GM21515 (cell line): ENCODE data around the gene MASP1.
"Not testable (repeated sequence)": the region's sequence is repeated elsewhere in the genome, so short reads cannot be mapped to it uniquely, and the experiment has no call there.

Source experiments
- ATAC-seq: cut with Tn5 transposase; IDR thresholded peaks from one replicate; pipeline ENCODE4 v1.9.1; 2021; ENCODE audit not compliant: unreplicated experiment

Gene MASP1

DNA sequence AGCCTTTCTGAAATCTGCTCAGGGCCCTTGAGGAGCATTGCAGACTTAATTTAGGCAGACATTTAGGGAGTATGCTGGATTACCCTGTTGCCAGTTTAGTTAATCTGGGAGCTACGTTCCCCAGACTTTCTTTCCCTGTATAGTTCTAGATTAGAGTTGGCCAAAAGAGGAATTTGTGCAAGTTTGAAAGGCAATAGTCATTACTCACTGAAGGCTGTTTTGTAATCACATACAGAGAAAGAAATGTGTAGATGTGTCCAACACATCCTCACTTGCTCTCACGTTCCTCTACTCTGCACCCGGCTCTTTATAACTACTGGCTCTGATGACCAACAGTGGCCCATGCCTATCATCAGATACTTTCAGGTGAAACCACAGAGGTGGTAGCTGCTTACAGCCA, 24.2 kb downstream of the MASP1 start:
- ATAC-seq: no peak

DNA sequence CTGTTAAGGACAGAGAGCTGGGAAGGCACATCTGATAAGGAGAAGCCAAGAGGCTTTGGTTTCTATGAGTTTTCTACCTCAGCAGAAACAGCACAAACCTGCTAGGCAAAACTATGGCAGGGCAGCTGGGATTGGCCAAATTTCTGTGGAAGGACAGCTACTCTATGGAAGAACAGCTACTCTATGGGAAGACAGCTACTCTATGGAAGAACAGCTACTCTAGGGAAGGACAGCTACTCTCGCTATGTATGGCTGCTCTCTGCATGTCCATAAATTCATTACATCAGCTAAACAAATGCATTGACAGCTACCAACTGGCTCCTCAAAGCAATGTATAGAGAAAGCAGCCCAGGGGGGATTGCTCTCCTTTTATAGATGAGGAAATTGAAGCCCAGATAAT, 24.8 kb downstream of the MASP1 start:
- ATAC-seq: no peak

DNA sequence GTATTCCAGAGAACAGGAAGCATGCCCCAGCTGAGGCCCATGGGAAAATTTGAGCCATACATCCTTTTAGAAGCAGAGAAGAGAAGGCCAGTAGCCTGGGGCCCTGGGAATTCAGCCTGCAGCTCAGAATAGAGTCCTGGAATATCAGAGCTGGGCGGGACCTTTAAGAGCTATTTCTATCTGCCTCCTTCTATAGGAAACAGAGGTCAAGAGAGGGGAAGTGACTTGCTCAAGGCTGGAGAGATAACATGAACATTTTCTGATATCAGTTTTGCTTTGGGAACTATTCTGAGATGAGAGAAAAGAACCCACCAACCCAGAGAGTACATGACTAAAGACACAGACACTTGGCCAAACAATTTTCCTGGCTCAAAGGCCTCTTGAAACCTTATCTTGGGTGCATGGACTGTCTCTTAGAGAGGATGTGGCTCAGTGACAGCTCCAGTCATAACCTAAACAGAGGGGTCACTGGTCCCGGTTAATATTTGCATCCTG, 26.0 kb downstream of the MASP1 start:
- no peak for ATAC-seq

DNA sequence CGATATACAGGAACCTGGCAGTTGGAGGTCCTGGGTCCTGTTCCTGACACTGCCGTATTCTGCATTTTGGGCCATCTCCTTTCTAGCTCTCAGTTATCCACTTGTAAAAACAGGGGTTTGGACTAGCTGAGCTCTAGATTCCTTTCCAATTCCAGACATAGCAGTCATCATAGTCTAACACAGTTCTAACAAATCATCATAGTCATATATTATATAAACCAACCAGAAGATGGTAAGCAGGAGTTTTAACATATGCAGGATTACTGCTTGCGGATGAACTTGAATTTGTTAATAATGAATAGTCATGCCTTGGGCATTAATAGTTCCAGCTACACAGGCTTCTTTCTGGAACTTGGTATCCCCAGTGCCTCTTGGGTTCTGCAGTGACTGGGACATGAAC, 26.6 kb downstream of the MASP1 start:
- ATAC-seq: no peak

- ATAC-seq: no peak
These were observed 27.5 kb downstream of the MASP1 start for GRCh38 chr3:187264021-187264420.

DNA sequence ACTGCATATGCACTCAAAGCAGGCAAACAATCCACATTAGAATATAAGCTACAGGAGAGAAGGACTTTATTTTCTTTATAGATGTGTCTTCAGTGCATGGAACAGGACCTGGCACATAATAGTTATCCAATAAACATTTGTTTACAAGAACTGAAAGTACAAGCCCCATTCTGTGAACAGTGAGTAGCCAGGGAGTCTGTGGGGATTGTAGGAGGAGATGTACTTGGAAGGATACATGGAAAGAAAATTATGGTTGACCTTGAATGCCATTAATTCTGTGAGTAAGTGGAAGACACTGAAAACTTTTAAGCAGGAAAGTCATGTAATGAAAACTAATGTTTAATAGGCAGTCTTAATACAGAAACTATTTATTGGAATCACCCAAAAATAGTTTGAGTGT, 28.3 kb downstream of the MASP1 start:
- no peak for ATAC-seq

- ATAC-seq: no peak
These were observed 29.2 kb downstream of the MASP1 start for GRCh38 chr3:187262360-187262759.

- ATAC-seq: no peak
These were observed 30.0 kb downstream of the MASP1 start for GRCh38 chr3:187261541-187261969.

DNA sequence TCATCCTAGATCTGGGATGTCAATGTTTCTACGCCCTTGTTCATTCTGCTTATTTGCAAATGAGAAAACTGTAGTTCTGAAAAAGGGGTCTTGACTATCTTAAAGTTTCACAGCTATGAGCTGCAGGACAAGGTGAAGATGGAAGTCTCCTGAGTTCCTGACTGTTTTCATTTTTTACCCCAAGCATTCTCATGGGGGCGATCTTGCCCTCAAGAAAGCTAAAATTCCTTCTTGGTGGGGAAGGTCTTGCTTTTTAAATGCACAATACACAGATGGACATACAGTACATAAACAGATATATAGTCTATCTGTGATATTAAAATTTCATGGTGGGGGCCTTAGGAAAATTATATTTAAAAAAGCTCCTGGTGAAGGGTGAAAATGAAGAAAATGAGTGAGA, 32.4 kb downstream of the MASP1 start:
- ATAC-seq: no peak

DNA sequence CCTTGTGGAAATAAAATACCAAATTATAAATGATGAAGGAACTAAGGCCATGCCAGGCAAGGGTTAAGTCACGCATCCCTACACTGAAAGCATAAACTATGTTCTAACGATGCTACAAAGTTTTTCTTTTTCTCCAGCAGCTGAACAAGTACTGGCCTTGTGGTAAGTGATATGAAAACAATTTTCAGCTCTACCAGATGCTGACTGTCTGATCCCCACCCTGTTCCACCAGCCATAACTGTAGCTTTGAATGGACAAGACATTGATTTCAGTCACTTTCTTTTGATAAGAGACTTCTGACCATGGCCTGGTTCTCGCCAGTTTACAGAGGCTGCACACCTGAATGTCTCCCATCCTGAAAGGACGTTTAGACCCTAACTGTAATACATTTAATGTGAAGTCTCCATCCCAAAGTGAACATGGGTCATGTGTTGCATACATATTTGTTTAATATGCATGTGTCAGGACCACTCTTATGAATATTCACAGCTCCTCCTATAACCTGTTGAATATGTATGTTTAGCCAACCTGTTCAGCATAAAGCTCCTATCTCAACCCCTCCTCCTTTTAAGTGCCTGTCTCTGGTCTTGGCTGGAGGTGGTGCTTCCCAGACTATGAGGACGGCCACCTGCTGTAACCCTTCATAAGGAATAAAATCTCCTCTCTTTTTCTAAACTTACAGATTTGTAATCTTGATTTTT, 33.4 kb downstream of the MASP1 start:
- ATAC-seq: no peak

GRCh38 chr3:187257471-187257870, 34.1 kb downstream of the MASP1 start:
- ATAC-seq: no peak

DNA sequence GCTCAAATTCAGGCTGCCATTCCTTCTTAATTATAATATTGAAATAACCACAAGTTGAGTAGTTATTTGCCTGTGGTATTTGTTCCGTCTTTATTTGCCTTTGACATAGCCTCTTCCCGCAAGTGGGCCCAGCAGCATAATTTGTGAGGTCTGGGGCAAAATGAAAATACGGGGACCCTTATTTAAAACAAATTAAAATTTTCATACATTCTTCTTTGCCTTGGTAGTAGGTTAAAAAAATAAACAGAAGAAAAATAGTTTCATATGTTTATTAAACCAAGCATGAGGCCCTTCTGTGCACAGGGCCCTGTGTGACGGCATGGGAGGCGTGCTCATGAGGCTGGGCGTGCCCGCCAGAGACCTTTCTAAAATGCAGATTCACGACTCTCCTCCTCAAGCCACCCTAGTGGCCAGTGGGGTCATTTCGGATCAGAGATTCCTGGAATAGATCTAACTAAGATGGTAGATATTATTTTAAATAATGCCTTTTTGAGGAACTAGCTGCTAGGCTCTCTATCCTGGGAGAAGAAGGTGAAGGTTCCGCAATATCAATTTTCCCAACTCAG, 35.4 kb downstream of the MASP1 start:
- no peak for ATAC-seq

- ATAC-seq: no peak
These were observed 36.2 kb downstream of the MASP1 start for GRCh38 chr3:187255314-187255713.

- no peak for ATAC-seq
These were observed 39.2 kb downstream of the MASP1 start for GRCh38 chr3:187252311-187252710.

DNA sequence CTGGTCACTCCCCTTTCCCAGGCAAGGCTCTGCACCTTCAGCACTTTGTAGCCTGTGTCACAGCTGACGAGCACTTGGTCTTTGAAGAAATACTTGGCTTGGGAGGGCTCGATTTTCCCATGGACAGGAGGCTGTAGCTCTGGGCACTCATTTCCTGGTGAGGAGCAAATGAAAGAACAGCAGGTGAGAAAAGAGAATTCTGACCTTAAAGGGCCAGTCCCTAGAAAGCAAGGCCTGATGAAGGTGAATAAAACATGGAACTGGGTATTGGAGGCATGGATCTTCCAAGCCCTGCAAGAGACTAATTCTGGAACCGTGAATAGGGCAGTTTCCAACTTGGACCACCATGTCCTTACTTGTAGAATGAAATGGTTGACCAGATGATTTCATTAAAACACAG, 39.9 kb downstream of the MASP1 start:
- no peak for ATAC-seq

DNA sequence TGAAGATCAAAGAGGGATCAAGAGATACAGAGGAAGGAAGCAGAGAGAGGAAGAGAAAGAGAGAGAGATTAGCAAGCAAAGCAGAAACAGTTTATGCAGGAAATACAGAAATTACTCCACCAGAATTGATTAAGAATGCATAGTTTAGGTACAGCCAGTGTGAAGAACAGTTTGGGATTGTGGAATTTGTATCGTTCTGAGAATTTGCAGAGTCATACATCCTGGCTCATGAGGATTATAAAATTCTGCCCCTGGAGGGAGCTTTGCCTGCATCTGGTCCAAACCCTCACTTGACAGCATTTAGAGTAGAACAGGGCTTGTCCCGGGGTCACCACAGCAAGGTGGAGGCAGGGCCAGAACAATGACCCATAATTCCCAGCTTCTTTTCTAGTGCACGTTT, 44.1 kb downstream of the MASP1 start:
- no peak for ATAC-seq

- no peak for ATAC-seq
These were observed 47.5 kb downstream of the MASP1 start for GRCh38 chr3:187243933-187244524.

- ATAC-seq: no peak
These were observed 48.6 kb downstream of the MASP1 start for GRCh38 chr3:187242900-187243299.

GRCh38 chr3:187242435-187242834, 49.1 kb downstream of the MASP1 start:
- no peak for ATAC-seq

- not testable (repeated sequence) for ATAC-seq
These were observed 52.7 kb downstream of the MASP1 start for GRCh38 chr3:187238835-187239234.

- no peak for ATAC-seq
These were observed 53.3 kb downstream of the MASP1 start for GRCh38 chr3:187238239-187238638.

DNA sequence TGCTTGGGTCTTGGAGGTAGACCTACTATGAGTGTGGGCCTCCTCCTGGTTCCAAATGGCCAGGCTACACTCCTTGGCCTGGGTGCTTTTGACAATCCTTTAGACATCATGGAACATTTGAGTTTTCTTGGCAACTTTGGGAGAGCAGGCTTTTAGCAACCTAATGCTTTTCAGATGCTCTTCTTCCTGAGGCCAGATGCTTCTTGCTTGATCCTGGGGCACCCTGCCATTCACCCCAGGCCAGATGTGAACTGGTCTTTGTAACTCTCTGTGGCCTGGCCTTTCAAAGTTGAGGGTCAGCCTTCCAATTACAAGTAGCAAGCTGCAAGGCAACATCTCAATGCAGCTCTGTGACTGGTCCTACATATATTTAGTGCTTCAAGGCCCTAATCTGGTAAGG, 53.8 kb downstream of the MASP1 start:
- no peak for ATAC-seq
